H1 (cell line): ENCODE data around the gene FERMT2. TPM values are rescaled to one million over a fixed set of nuclear protein-coding genes. Genes with fewer than 3 reads are reported as not detected.

ENCODE experiments used
- ASH2L ChIP-seq: fragments of 200-600, 300-600 bp; sonication (generic); IDR thresholded peaks from one replicate; pipeline ENCODE4 v1.7.1; 2017; ENCODE audit warnings: low read length
- EGR1 ChIP-seq: IDR thresholded peaks from 2 replicates; pipeline ENCODE4 v1.6.1; 2011; ENCODE audit warnings: low read depth, low read length, borderline replicate concordance
- EZH2 ChIP-seq: fragments of 200-600 bp; sonication (generic); IDR thresholded peaks from 2 replicates; pipeline ENCODE4 v1.7.1; 2012; ENCODE audit warnings: low read depth, mild to moderate bottlenecking, moderate library complexity, low read length, inconsistent platforms; ENCODE audit not compliant: severe bottlenecking
- JUN ChIP-seq: IDR thresholded peaks from 2 replicates; pipeline ENCODE4 v1.6.1; 2011; ENCODE audit warnings: low read depth, mild to moderate bottlenecking, improper control_type of control experiment, low read length
- NANOG ChIP-seq: IDR thresholded peaks from 2 replicates; pipeline ENCODE4 v1.6.1; 2011; ENCODE audit warnings: low read length, low read depth, mild to moderate bottlenecking, inconsistent platforms; ENCODE audit not compliant: insufficient read depth, poor library complexity, severe bottlenecking
- POLR2A ChIP-seq, 2 experiments: IDR thresholded peaks; 1 replicate in 1 of 2; 2 replicates in 1 of 2; pipeline ENCODE4 v1.6.1; 2011; ENCODE audit warnings: low read depth in 2 of 2, low read length in 2 of 2, mild to moderate bottlenecking in 2 of 2; ENCODE audit errors: control extremely low read depth in 1 of 2
- POLR2AphosphoS5 ChIP-seq: IDR thresholded peaks from 2 replicates; pipeline ENCODE4 v1.6.1; 2011; ENCODE audit warnings: low read depth, low read length
- SIN3A ChIP-seq, 2 experiments: IDR thresholded peaks in 1 of 2; conservative IDR thresholded peaks in 1 of 2; 2 replicates each; pipeline ENCODE4 v1.6.1; 2011 to 2012; ENCODE audit warnings: low read length in 2 of 2, improper control_type of control experiment in 1 of 2, low read depth in 1 of 2, mild to moderate bottlenecking in 1 of 2
- polyA plus RNA-seq, 7 experiments: library from polyadenylated mRNA; depleted of rRNA in 3 of 7; stranded (reverse) in 5 of 7; unstranded in 2 of 7; fragments of >200 nt in 5 of 7; fragments of 200-250 nt in 2 of 7; gene quantifications; 1 replicate in 5 of 7; 2 replicates in 1 of 7; 4 replicates in 1 of 7; pipeline versions ENCODE4 v1.2.1 to v1.2.3, GENCODE V29; 2011 to 2013; ENCODE audit warnings: missing spikeins in 2 of 7, mixed read lengths in 2 of 7
- total RNA-seq: library from RNA; stranded (reverse); fragmentation: NEBNext Ultra II Directional; extraction: Animal tissue kit (Norgen Biotek cat#: 25700); gene quantifications from 2 replicates; pipeline ENCODE4 v1.2.1, GENCODE V29; 2021

FERMT2 gene
- total and polyA plus RNA-seq, 2 of the 8 experiments (the other 6 are each of a cell fraction or from before 2014, with no cell fraction given), result 53.3 to 142 TPM

GRCh38 chr14:52852810-52853521 is 97.9 kb downstream of the FERMT2 start (continued):
- no peak for TF ChIP-seq EZH2
- no peak for TF ChIP-seq EGR1
- TF ChIP-seq POLR2AphosphoS5, result no peak
- TF ChIP-seq JUN, result no peak
- no peak for TF ChIP-seq NANOG
- TF ChIP-seq POLR2A (IDR thresholded peaks at IDR 0.05; ENCODE audit: control extremely low read depth in 1 of 2, low read depth in 2 of 2, low read length in 2 of 2), result no peak
- no peak for TF ChIP-seq SIN3A (conservative IDR thresholded peaks at IDR 0.05 in 1 of 2, IDR thresholded peaks at IDR 0.05 in 1 of 2; ENCODE audit: low read depth in 1 of 2, low read length in 2 of 2)
- no peak for TF ChIP-seq ASH2L
